Keratinocyte (primary cell): ENCODE measurements around the gene UBAC2. TPM values are rescaled to one million over a fixed set of nuclear protein-coding genes. Genes with fewer than 3 reads are reported as not detected.

Experiments
- DNase-seq: peaks from one replicate; pipeline ENCODE4 v3.0.0-alpha.2; 2011; ENCODE audit warnings: low read depth, missing footprints, low spot score
- FAIRE-seq: peaks from 2 replicates; lab custom pipeline; 2011; peaks lifted over from hg19 to GRCh38; lab: Jason Lieb, UNC
- H2AFZ ChIP-seq: 2 replicates; pipeline ENCODE4 v1.6.0; 2012; ENCODE audit warnings: low read length, control low read depth, inconsistent platforms; ENCODE audit not compliant: control insufficient read depth
- H3K27ac ChIP-seq: 2 replicates; pipeline ENCODE4 v1.5.1; 2011; ENCODE audit warnings: low read length; ENCODE audit not compliant: control insufficient read depth, insufficient read depth
- H3K27me3 ChIP-seq: 3 replicates; pipeline ENCODE4 v1.6.0; 2011; ENCODE audit warnings: low read length; ENCODE audit not compliant: control insufficient read depth, insufficient read depth; ENCODE audit errors: extremely low read depth
- H3K36me3 ChIP-seq, 2 experiments: 2 replicates in 1 of 2; 3 replicates in 1 of 2; pipeline ENCODE4 v1.5.1; 2011; ENCODE audit warnings: low read length in 2 of 2, mild to moderate bottlenecking in 1 of 2; ENCODE audit not compliant: control insufficient read depth in 2 of 2, insufficient read depth in 2 of 2; ENCODE audit errors: extremely low read depth in 1 of 2
- H3K4me1 ChIP-seq: 3 replicates; pipeline ENCODE4 v1.5.1; 2011; ENCODE audit warnings: low read length; ENCODE audit not compliant: control insufficient read depth, insufficient read depth; ENCODE audit errors: extremely low read depth
- H3K4me2 ChIP-seq: 3 replicates; pipeline ENCODE4 v1.6.0; 2011; ENCODE audit warnings: low read depth, low read length; ENCODE audit not compliant: control insufficient read depth, insufficient read depth; ENCODE audit errors: extremely low read depth
- H3K4me3 ChIP-seq, 3 experiments: fragments of 200-600 bp in 1 of 3; sonication (generic) in 1 of 3; 2 replicates in 2 of 3; 3 replicates in 1 of 3; pipeline ENCODE4 v1.5.1; 2011 to 2016; ENCODE audit warnings: low read length in 3 of 3, mild to moderate bottlenecking in 3 of 3, control low read depth in 2 of 3, inconsistent platforms in 1 of 3, low read depth in 1 of 3, mixed read lengths in 1 of 3, mixed run types in 1 of 3, moderate library complexity in 1 of 3; ENCODE audit not compliant: control insufficient read depth in 2 of 3, insufficient read depth in 2 of 3; ENCODE audit errors: extremely low read depth in 1 of 3
- H3K79me2 ChIP-seq: 2 replicates; pipeline ENCODE4 v1.6.0; 2012; ENCODE audit warnings: low read length; ENCODE audit not compliant: control insufficient read depth, insufficient read depth
- H3K9ac ChIP-seq: 3 replicates; pipeline ENCODE4 v1.6.0; 2011; ENCODE audit warnings: low read length; ENCODE audit not compliant: control insufficient read depth, insufficient read depth; ENCODE audit errors: extremely low read depth
- H3K9me1 ChIP-seq: 3 replicates; pipeline ENCODE4 v1.6.0; 2011; ENCODE audit warnings: low read length; ENCODE audit not compliant: control insufficient read depth, insufficient read depth; ENCODE audit errors: extremely low read depth
- H3K9me3 ChIP-seq: 2 replicates; pipeline ENCODE4 v1.5.1; 2012; ENCODE audit warnings: low read depth, low read length; ENCODE audit not compliant: control insufficient read depth
- H4K20me1 ChIP-seq: 3 replicates; pipeline ENCODE4 v1.6.0; 2011; ENCODE audit warnings: low read length; ENCODE audit not compliant: control insufficient read depth, insufficient read depth; ENCODE audit errors: extremely low read depth
- EZH2 ChIP-seq: IDR thresholded peaks from one replicate; pipeline ENCODE4 v1.6.1; 2012; ENCODE audit warnings: inconsistent platforms, mild to moderate bottlenecking, low read length, moderate library complexity
- dilution Hi-C: fragments of 300-500 bp; cut with MboI; formaldehyde crosslinking; loops from one replicate; pipeline ENCODE4 v1.7.0; 2020; ENCODE audit warnings: low sequenced_read_pairs; ENCODE audit not compliant: extremely low pct_ligation_motif_present
- polyA plus RNA-seq, 5 experiments: library from polyadenylated mRNA; depleted of rRNA in 3 of 5; stranded (reverse) in 3 of 5; stranded (forward) in 1 of 5; unstranded in 1 of 5; fragments of >200 nt; gene quantifications; 1 replicate in 1 of 5; 2 replicates in 3 of 5; 3 replicates in 1 of 5; pipeline versions ENCODE4 v1.2.1 to v1.2.3, GENCODE V29; 2011 to 2012; ENCODE audit warnings: missing spikeins in 2 of 5, low read depth in 1 of 5, low replicate concordance in 1 of 5
- TF ChIP-seq, protein P1 (sequence below), 3 experiments: IDR thresholded peaks in 1 of 3; conservative IDR thresholded peaks in 1 of 3; optimal IDR thresholded peaks in 1 of 3; 2 replicates in 2 of 3; 3 replicates in 1 of 3; pipeline versions ENCODE3 to v1.5.1; 2011; ENCODE audit warnings: low read length in 3 of 3, mild to moderate bottlenecking in 3 of 3, moderate library complexity in 2 of 3, control low read depth in 1 of 3, inconsistent platforms in 1 of 3; ENCODE audit not compliant: insufficient read depth in 2 of 3; ENCODE audit errors: extremely low read depth in 1 of 3

The UBAC2 gene
- polyA plus RNA-seq, 1 donor (not counting 4 experiments of a cell fraction or from before 2014, with no cell fraction given): 104 TPM

DNA sequence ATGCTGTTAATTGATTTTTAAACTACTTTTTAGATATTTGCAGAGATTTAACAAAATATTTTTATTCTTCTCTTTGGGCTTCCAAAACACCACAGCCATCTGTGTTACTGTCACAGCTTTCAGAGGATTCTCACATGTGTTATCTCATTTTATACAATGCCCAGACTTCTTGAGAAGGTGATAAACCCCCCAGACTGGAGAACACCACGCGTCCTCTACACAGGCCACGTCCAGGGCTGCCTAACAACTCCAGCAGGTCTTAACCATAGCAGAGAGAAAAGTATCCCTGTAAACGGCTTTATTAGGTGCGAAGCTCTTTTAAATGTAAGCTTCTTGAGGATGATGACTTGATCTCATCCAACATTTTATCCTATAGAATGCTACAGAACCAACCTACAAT, 104.5 kb downstream of the UBAC2 start:
- no peaks in the 10 kb centered on the region for H3K9me1 ChIP-seq
- no peak overlapping the region for H2AFZ ChIP-seq
- TF ChIP-seq, protein P1, sequence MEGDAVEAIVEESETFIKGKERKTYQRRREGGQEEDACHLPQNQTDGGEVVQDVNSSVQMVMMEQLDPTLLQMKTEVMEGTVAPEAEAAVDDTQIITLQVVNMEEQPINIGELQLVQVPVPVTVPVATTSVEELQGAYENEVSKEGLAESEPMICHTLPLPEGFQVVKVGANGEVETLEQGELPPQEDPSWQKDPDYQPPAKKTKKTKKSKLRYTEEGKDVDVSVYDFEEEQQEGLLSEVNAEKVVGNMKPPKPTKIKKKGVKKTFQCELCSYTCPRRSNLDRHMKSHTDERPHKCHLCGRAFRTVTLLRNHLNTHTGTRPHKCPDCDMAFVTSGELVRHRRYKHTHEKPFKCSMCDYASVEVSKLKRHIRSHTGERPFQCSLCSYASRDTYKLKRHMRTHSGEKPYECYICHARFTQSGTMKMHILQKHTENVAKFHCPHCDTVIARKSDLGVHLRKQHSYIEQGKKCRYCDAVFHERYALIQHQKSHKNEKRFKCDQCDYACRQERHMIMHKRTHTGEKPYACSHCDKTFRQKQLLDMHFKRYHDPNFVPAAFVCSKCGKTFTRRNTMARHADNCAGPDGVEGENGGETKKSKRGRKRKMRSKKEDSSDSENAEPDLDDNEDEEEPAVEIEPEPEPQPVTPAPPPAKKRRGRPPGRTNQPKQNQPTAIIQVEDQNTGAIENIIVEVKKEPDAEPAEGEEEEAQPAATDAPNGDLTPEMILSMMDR (optimal IDR thresholded peaks at IDR 0.05 in 1 of 3, IDR thresholded peaks at IDR 0.05 in 1 of 3, conservative IDR thresholded peaks at IDR 0.05 in 1 of 3; ENCODE audit: extremely low read depth in 1 of 3, insufficient read depth in 2 of 3, low read length in 3 of 3): no peak
- no peak for TF ChIP-seq EZH2
- H3K36me3 ChIP-seq: peaks cover 0 to 2% of the 10 kb centered on the region in 2 experiments
- no peak overlapping the region for H3K9ac ChIP-seq
- H3K4me3 ChIP-seq: no peak overlapping the region
- no peak overlapping the region for H3K4me2 ChIP-seq
- H3K27ac ChIP-seq: no peak overlapping the region
- no peaks in the 10 kb centered on the region for H3K79me2 ChIP-seq
- DNase-seq (no peak), FAIRE-seq (no peak)
- peaks cover 12% of the 10 kb centered on the region for H3K4me1 ChIP-seq
- no peaks in the 10 kb centered on the region for H4K20me1 ChIP-seq
- dilution Hi-C loops: no loop called here
- no peaks in the 10 kb centered on the region for H3K9me3 ChIP-seq
- H3K27me3 ChIP-seq: no peaks in the 10 kb centered on the region

DNA sequence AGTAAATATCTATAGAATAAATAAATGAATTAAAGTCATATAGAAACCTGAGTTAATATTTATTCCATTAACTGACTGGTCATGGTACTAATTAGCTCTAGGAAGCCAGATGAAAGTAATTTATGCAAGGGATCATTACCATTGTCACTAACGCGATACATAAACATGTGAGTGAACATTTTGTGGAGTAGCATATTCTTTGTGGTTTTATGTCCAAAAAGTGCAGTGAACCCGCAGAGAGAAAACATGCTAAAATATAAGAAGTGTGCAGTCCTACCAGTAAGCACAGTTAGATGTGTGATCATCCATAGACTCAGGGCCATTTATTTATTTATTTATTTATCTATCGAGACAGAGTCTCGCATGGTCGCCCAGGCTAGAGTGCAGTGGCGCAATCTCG, 104.9 kb downstream of the UBAC2 start:
- Histone ChIP-seq H3K4me2 (no peak overlapping the region), H3K9ac (no peak overlapping the region), H2AFZ (no peak overlapping the region), H3K27me3 (no peaks in the 10 kb centered on the region), H3K4me3 (no peak overlapping the region), H3K4me1 (peaks cover 12% of the 10 kb centered on the region), H3K79me2 (no peaks in the 10 kb centered on the region), H3K27ac (no peak overlapping the region), H3K9me1 (no peaks in the 10 kb centered on the region), H4K20me1 (no peaks in the 10 kb centered on the region), H3K36me3 (peaks cover 0 to 2% of the 10 kb centered on the region in 2 experiments), H3K9me3 (no peaks in the 10 kb centered on the region)
- DNase-seq (no peak), FAIRE-seq (no peak)
- dilution Hi-C loops: no loop called here
- TF ChIP-seq EZH2: no peak
- TF ChIP-seq, protein P1 (optimal IDR thresholded peaks at IDR 0.05 in 1 of 3, IDR thresholded peaks at IDR 0.05 in 1 of 3, conservative IDR thresholded peaks at IDR 0.05 in 1 of 3; ENCODE audit: extremely low read depth in 1 of 3, insufficient read depth in 2 of 3, low read length in 3 of 3): no peak
